DOHH2 (cell line): ENCODE measurements around the gene CCDC107.

Experiments
- H3F3A ChIP-seq: fragments of 200-600 bp; sonication (generic), shearing (Covaris generic); 2 replicates; pipeline ENCODE4 v1.6.0; 2016; ENCODE audit warnings: antibody characterized with exemption, mild to moderate bottlenecking; ENCODE audit not compliant: control insufficient read depth, insufficient read depth
- H3K27ac ChIP-seq: fragments of 200-600 bp; sonication (generic); 2 replicates; pipeline ENCODE4 v1.5.1; 2014; ENCODE audit warnings: low read depth, mild to moderate bottlenecking, low read length, moderate library complexity
- H3K27me3 ChIP-seq: fragments of 200-600 bp; sonication (generic); 2 replicates; pipeline ENCODE4 v1.6.1; 2014; ENCODE audit warnings: mild to moderate bottlenecking, low read length, mixed read lengths; ENCODE audit not compliant: control insufficient read depth
- H3K36me3 ChIP-seq: fragments of 200-600 bp; sonication (generic); 2 replicates; pipeline ENCODE4 v1.6.1; 2014; ENCODE audit warnings: mild to moderate bottlenecking, low read length, moderate library complexity, mixed read lengths; ENCODE audit not compliant: control insufficient read depth
- H3K4me1 ChIP-seq: fragments of 200-600 bp; sonication (generic); 2 replicates; pipeline ENCODE4 v1.6.1; 2014; ENCODE audit warnings: mild to moderate bottlenecking, low read length, mixed read lengths; ENCODE audit not compliant: control insufficient read depth
- H3K4me2 ChIP-seq: fragments of 200-600 bp; sonication (generic); 2 replicates; pipeline ENCODE4 v1.6.0; 2014; ENCODE audit warnings: mild to moderate bottlenecking, low read length, moderate library complexity
- H3K4me3 ChIP-seq: fragments of 200-600 bp; sonication (generic); 2 replicates; pipeline ENCODE4 v1.5.1; 2014; ENCODE audit warnings: mild to moderate bottlenecking, low read length, mixed read lengths
- H3K79me2 ChIP-seq: fragments of 200-600 bp; sonication (generic); 2 replicates; pipeline ENCODE4 v1.6.1; 2014; ENCODE audit warnings: mild to moderate bottlenecking, low read length, mixed read lengths; ENCODE audit not compliant: control insufficient read depth
- H3K9me2 ChIP-seq: fragments of 200-600 bp; sonication (generic); replicated peaks from 2 replicates; pipeline ENCODE4 v1.6.1; 2014; ENCODE audit warnings: mild to moderate bottlenecking, low read length, mixed read lengths; ENCODE audit not compliant: control insufficient read depth
- H3K9me3 ChIP-seq: fragments of 200-600 bp; sonication (generic); 2 replicates; pipeline ENCODE4 v1.6.1; 2014; ENCODE audit warnings: antibody characterized with exemption, low read length, mixed read lengths; ENCODE audit not compliant: control insufficient read depth, insufficient read depth
- H4K20me1 ChIP-seq: fragments of 200-600 bp; sonication (generic); 2 replicates; pipeline ENCODE4 v1.6.0; 2014; ENCODE audit warnings: low read depth, mild to moderate bottlenecking, antibody characterized with exemption, low read length, moderate library complexity; ENCODE audit not compliant: control insufficient read depth, insufficient read depth
- EZH2phosphoT487 ChIP-seq: fragments of 200-600 bp; sonication (generic); IDR thresholded peaks from 2 replicates; pipeline ENCODE4 v1.6.1; 2017; ENCODE audit warnings: borderline replicate concordance, mild to moderate bottlenecking, antibody characterized with exemption, low read length, moderate library complexity, mixed read lengths
- TF ChIP-seq, protein P1 (sequence below): fragments of 200-600 bp; sonication (generic); IDR thresholded peaks from one replicate; pipeline ENCODE4 v1.5.1; 2014; ENCODE audit warnings: antibody characterized with exemption, mild to moderate bottlenecking, low read depth, low read length; ENCODE audit not compliant: poor library complexity, severe bottlenecking

Gene CCDC107

DNA sequence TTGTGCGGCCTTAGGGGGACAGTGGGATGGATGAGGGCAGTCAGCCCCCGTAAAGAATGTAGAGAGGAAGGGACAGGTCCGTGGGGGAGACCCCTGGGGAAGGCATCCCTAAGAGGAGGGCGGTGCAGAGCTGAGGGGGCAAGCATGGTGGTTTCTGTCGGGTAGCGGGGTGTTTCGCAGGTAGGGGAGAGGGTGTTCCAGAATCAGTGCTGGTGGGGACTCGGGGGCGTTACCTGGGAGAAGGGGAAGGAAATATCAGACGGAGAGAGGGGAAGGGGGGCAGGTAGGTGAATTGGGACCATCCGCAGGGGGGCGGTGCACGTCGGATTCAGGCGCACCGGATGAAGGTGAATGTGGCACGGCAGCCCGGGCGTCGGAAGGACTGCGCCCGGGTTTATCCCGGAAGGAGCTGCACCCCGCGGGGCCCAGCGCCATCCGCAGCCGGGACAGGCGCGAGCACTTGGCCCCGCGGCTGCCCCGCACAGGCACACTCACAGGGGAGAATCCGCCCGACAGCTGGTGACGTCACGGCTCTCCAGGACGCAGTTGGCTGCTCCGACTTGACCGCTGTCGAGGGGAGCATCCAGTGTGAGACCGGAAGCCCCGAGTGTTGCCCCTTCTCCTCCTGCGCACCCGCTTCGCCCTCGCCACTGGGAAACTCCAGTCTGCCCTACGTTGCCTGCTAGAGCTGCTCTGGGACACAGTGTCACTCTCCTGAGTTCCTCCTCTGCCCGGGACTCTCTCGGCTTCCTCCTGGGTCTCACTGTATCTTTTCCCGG is 41.2 kb upstream of the CCDC107 start:
- Histone ChIP-seq H3K4me2 (peak overlapping the region; percentile 99), H3K27ac (peak overlapping the region; percentile 76), H3K4me3 (peak overlapping the region; percentile 72), H3K79me2 (no peaks in the 10 kb centered on the region), H4K20me1 (no peaks in the 10 kb centered on the region), H3K36me3 (0 out of 2 replicates have a peak, but pooled peaks cover 5% of the 10 kb centered on the region), H3K4me1 (peaks cover 59% of the 10 kb centered on the region), H3K27me3 (no peaks in the 10 kb centered on the region), H3K9me2 (no peaks in the 10 kb centered on the region), H3F3A (peaks cover 36% of the 10 kb centered on the region), H3K9me3 (no peaks in the 10 kb centered on the region)
- TF ChIP-seq EZH2phosphoT487: no peak
- TF ChIP-seq, protein P1, sequence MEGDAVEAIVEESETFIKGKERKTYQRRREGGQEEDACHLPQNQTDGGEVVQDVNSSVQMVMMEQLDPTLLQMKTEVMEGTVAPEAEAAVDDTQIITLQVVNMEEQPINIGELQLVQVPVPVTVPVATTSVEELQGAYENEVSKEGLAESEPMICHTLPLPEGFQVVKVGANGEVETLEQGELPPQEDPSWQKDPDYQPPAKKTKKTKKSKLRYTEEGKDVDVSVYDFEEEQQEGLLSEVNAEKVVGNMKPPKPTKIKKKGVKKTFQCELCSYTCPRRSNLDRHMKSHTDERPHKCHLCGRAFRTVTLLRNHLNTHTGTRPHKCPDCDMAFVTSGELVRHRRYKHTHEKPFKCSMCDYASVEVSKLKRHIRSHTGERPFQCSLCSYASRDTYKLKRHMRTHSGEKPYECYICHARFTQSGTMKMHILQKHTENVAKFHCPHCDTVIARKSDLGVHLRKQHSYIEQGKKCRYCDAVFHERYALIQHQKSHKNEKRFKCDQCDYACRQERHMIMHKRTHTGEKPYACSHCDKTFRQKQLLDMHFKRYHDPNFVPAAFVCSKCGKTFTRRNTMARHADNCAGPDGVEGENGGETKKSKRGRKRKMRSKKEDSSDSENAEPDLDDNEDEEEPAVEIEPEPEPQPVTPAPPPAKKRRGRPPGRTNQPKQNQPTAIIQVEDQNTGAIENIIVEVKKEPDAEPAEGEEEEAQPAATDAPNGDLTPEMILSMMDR: peak; percentile 63

DNA sequence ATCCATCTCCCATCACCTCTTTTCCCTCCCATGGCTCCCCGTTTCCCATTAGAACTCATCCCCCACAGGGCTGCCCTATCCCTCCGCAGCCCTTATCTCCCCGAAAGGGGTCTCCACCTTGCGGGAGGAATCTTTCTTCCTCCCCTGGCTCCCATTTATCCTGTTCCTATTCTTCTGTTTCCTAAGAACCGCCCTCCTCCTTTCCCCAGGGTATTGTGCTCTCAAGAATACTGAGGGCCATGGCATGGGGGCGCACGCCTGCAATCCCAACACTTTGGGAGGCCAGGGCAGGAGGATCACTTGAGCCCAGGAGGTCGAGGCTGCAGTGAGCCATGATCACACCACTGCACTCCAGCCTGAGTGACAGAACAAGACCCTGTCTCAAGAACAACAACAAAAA is 40.5 kb upstream of the CCDC107 start:
- H3K9me3 ChIP-seq: no peaks in the 10 kb centered on the region
- H3K9me2 ChIP-seq: no peaks in the 10 kb centered on the region
- no peaks in the 10 kb centered on the region for H3K79me2 ChIP-seq
- H3K4me1 ChIP-seq: peaks cover 63% of the 10 kb centered on the region
- H3K27me3 ChIP-seq: no peaks in the 10 kb centered on the region
- 0 out of 2 replicates have a peak, but pooled peaks cover 5% of the 10 kb centered on the region for H3K36me3 ChIP-seq
- H3K27ac ChIP-seq: peak overlapping the region; percentile 76
- H3K4me3 ChIP-seq: peak overlapping the region; percentile 72
- peak overlapping the region; percentile 99 for H3K4me2 ChIP-seq
- TF ChIP-seq, protein P1: no peak
- no peak for TF ChIP-seq EZH2phosphoT487
- peaks cover 39% of the 10 kb centered on the region for H3F3A ChIP-seq
- H4K20me1 ChIP-seq: no peaks in the 10 kb centered on the region

DNA sequence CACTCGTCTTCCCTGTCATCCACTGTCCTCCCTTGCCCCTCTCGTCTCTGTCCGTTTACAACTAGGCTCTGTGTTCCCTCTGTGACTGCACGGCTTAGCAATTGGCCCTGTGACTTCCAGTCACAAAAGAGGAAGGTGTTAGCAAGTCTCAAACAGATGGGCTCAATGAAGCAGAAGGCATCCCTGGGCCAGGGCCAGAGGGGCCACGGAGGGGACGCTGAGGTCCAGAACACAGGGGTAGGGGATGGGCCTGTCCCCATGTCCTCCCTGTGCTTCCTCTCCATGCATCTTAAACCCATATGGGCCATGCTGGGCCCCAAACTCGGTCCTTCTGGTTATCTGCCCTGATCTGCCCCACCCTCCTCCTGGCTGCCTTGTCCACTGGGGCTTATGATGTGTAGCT is 39.8 kb upstream of the CCDC107 start, which contains the start of gene CD72:
Gene CD72, minus strand, starts transcription at position 89 of the 403 bp plus-strand sequence. CDS start 110 bp downstream, outside the sequence.
- peak within 1 kb of the TSS; percentile 76 for H3K27ac ChIP-seq

More for the DNA sequence above, 39.8 kb upstream of the CCDC107 start, which contains the start of gene CD72:
- H3K4me3 ChIP-seq: peak within 1 kb of the TSS; percentile 72
- TF ChIP-seq, protein P1: no peak
- TF ChIP-seq EZH2phosphoT487: no peak
- H3K4me1 ChIP-seq: peaks cover 63% of the 10 kb centered on the region
- peak within 1 kb of the TSS; percentile 99 for H3K4me2 ChIP-seq
- no peaks in the 10 kb centered on the region for H3K9me3 ChIP-seq
- no peaks in the 10 kb centered on the region for H4K20me1 ChIP-seq
- H3K79me2 ChIP-seq: no peaks in the 10 kb centered on the region
- H3F3A ChIP-seq: peaks cover 43% of the 10 kb centered on the region
- H3K9me2 ChIP-seq: no peaks in the 10 kb centered on the region
- 0 out of 2 replicates have a peak, but pooled peaks cover 5% of the 10 kb centered on the region for H3K36me3 ChIP-seq
- H3K27me3 ChIP-seq: no peaks in the 10 kb centered on the region
